Measurements from ENCODE around the gene NOS2. TPM values are rescaled to one million over a fixed set of nuclear protein-coding genes. Genes with fewer than 3 reads are reported as not detected.

The NOS2 gene
- polyA plus RNA-seq, 1 donor = 1.3 TPM

DNA sequence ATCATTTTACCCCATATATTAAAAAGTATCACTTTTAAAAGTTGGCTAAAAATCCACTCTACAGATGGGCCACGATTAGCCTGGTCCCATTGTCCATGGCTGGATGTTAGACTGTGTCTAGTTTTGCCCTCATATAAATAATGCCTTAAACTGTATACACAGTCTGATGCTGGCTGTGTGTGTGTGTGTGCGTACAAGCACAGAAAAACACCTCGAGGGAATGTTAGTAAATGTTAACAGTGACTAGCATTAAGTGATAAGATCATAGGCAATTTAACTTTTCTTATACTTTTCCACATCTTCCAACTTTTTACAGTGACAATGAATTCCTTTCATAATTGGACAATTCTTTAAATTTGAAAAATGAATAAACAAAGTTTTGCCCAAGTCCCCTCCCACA lies 8.2 kb downstream of the NOS2 start:
- no peak overlapping the region for H3K27ac ChIP-seq (ENCODE audit: low read length)
- WGBS (ENCODE audit: insufficient coverage, low lambda C conversion rate) = no CpG with 5 or more reads among the region's 3 CpGs

DNA sequence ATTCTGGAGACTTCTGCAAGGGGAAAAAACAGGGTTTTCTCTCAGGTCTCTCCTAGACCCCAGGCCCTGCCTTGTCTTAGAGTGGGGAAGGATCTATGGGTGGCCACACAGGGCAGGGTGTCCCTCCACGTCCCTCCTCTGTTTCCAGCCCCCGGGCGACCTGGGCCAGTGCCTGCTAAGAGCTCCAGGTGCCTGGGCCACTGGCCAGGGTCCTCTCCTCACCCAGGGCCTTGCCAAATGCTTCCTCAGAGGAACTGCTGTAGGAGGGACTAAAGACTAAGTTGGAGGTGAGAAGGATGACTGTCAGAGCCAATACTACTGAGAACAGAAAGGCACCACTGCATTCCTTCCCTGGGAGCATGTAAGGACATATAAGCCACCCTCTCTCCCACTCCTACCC lies 11.4 kb downstream of the NOS2 start:
- H3K36me3 ChIP-seq (ENCODE audit: control insufficient read depth, insufficient read depth, low read length) = no peaks in the 10 kb centered on the region
- no peak overlapping the region for H3K27ac ChIP-seq (ENCODE audit: low read length)
- no peaks in the 10 kb centered on the region for H3K27me3 ChIP-seq (ENCODE audit: control insufficient read depth, insufficient read depth, low read length)
- H3K9me3 ChIP-seq (ENCODE audit: control insufficient read depth, low read depth, low read length) = no peaks in the 10 kb centered on the region
- WGBS (ENCODE audit: insufficient coverage, low lambda C conversion rate) = no CpG with 5 or more reads among the region's 3 CpGs
- DNase-seq = no peak
- H3K4me1 ChIP-seq (ENCODE audit: control insufficient read depth, insufficient read depth, low read length) = peaks cover 5% of the 10 kb centered on the region
- H3K4me3 ChIP-seq (ENCODE audit: low read length) = no peak overlapping the region

More for the DNA sequence above, 8.2 kb downstream of the NOS2 start:
- DNase-seq = no peak
- Histone ChIP-seq H3K4me3 (ENCODE audit: low read length) (no peak overlapping the region), H3K27me3 (ENCODE audit: control insufficient read depth, insufficient read depth, low read length) (no peaks in the 10 kb centered on the region), H3K36me3 (ENCODE audit: control insufficient read depth, insufficient read depth, low read length) (no peaks in the 10 kb centered on the region), H3K4me1 (ENCODE audit: control insufficient read depth, insufficient read depth, low read length) (peaks cover 22% of the 10 kb centered on the region), H3K9me3 (ENCODE audit: control insufficient read depth, low read depth, low read length) (no peaks in the 10 kb centered on the region)

DNA sequence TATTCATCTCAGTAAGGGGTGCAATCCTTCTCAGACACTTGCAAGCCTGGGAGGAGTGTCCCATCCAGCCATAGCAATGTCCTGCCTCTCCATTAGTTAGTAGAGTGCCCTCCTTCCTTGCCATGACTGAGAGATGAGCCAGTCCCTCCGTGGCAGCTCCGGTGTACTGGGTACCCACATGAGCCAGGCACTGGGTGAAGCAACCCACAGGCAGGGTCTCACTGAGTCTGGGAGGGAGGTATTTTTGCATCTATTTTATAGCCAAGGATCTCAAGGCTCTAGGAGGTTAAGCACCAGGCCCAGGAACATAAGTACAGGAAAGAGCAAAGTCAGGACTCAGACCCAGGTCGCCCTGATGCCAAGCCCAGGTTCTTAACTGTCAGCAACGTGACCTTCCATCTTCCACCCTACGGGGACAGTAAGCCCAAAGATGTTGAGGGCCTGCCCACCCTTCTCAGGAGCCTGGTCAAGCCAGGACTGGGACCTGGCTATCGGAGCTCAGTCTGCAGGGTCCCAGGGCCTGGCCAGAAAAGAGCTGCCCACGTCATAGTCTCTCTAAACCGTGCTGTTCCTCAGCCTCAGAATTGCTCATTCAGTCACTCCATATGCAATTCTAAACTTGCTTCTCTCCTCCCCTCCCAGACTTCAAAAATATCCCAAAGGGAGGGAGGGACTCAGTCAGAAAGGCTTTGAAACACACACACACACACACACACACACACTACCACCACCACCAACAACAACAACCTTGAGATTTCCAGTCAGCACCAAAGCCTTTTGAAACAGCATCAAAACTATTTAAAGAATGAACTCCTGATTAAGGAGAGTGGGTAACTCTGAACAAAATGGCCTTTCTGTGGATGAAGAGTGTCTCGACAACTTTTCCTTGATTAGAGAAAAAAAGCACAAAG lies 16.6 kb downstream of the NOS2 start:
- no peaks in the 10 kb centered on the region for H3K9me3 ChIP-seq (ENCODE audit: control insufficient read depth, low read depth, low read length)
- DNase-seq = no peak
- no peaks in the 10 kb centered on the region for H3K4me1 ChIP-seq (ENCODE audit: control insufficient read depth, insufficient read depth, low read length)
- H3K27ac ChIP-seq (ENCODE audit: low read length) = no peak overlapping the region
- H3K4me3 ChIP-seq (ENCODE audit: low read length) = no peak overlapping the region
- no peaks in the 10 kb centered on the region for H3K36me3 ChIP-seq (ENCODE audit: control insufficient read depth, insufficient read depth, low read length)
- no CpG with 5 or more reads among the region's 9 CpGs for WGBS (ENCODE audit: insufficient coverage, low lambda C conversion rate)
- H3K27me3 ChIP-seq (ENCODE audit: control insufficient read depth, insufficient read depth, low read length) = no peaks in the 10 kb centered on the region

DNA sequence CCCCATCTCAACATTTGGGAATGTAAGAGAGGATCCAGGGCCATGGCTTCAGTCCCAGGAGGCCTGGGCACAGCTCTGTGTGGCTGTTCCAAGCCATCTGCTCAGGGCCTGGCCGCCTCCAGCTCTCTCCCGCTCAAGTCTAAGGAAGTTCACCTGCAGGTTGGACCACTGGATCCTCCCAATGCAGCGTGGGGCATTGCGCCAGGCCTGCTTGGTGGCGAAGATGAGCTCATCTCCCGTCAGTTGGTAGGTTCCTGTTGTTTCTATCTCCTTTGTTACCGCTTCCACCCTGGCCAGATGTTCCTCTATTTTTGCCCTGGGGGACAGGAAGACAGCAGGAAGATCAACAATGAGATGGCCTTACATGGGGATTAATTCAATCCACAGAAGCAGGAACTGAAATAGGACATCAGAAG lies 17.5 kb downstream of the NOS2 start:
- no peaks in the 10 kb centered on the region for H3K27me3 ChIP-seq (ENCODE audit: control insufficient read depth, insufficient read depth, low read length)
- no peaks in the 10 kb centered on the region for H3K4me1 ChIP-seq (ENCODE audit: control insufficient read depth, insufficient read depth, low read length)
- DNase-seq = no peak
- 80% methylated on average over 2 of the region's 7 CpGs for WGBS (ENCODE audit: insufficient coverage, low lambda C conversion rate)
- no peaks in the 10 kb centered on the region for H3K36me3 ChIP-seq (ENCODE audit: control insufficient read depth, insufficient read depth, low read length)
- H3K4me3 ChIP-seq (ENCODE audit: low read length) = no peak overlapping the region
- H3K27ac ChIP-seq (ENCODE audit: low read length) = no peak overlapping the region
- H3K9me3 ChIP-seq (ENCODE audit: control insufficient read depth, low read depth, low read length) = no peaks in the 10 kb centered on the region

DNA sequence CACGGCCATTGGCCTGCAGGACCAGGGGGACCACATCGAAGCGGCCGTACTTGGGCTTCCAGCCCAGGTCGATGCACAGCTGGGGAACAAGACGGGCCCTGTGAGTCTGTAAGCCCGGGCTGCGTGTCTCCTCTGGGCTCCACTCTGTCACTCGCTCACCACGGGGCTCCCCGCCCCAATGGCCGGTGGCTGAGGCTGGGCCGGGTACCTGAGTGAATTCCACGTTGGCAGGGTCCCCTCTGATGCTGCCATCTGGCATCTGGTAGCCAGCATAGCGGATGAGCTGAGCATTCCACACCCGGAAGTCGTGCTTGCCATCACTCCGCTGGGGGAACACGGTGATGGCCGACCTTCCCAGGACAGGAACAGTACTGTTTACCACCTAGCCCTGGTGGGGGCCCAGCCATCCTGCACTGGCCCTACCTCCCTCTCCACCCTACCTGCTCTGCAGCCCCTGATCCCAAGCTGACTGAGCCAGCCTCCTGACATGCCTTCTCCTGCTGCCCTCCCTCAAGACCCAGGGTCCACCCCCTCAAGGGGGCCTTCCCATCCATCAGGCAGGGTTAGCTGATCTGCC lies 19.4 kb downstream of the NOS2 start:
- Histone ChIP-seq H3K27ac (ENCODE audit: low read length) (no peak overlapping the region), H3K36me3 (ENCODE audit: control insufficient read depth, insufficient read depth, low read length) (no peaks in the 10 kb centered on the region)

DNA sequence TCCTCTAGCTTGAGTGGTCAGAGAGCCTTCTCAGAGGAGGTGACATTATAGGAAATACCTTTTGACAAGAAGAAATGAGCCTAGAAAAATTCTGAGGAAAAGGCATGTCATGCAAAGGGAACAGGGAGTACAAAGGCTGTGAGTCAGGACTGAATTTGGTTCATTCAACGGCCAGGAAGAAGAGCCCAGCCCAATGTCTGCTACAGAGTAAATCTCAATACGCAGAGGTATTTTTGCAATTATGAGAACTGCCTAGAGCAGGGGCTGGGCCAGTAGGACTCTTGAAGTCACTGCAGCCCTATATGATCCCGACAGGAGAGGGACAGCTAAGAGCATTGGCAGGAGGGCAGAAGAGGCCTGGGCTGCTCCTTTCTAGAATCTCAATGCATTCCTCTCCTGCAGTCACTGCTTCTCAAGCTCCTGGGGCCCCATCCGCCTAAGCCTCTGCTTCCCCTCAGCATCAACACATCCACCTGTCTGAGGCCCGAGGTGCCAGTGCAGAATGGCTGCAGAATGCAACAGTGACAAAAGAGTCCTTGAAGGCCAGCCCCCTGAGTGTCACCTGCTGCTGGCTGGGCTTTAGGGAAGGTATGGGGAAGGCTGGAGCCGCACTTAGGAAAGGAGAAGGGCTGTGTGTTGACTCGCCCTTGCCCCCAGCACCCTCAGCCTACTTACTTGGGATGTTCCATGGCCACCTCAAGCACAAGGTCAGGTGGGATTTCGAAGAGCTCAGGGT lies 20.1 kb downstream of the NOS2 start:
- no peaks in the 10 kb centered on the region for H3K36me3 ChIP-seq (ENCODE audit: control insufficient read depth, insufficient read depth, low read length)
- H3K9me3 ChIP-seq (ENCODE audit: control insufficient read depth, low read depth, low read length) = no peaks in the 10 kb centered on the region
- H3K27ac ChIP-seq (ENCODE audit: low read length) = no peak overlapping the region
- no peaks in the 10 kb centered on the region for H3K4me1 ChIP-seq (ENCODE audit: control insufficient read depth, insufficient read depth, low read length)
- WGBS (ENCODE audit: insufficient coverage, low lambda C conversion rate) = no CpG with 5 or more reads among the region's 8 CpGs
- no peaks in the 10 kb centered on the region for H3K27me3 ChIP-seq (ENCODE audit: control insufficient read depth, insufficient read depth, low read length)
- DNase-seq = no peak
- no peak overlapping the region for H3K4me3 ChIP-seq (ENCODE audit: low read length)

More for the DNA sequence above, 19.4 kb downstream of the NOS2 start:
- no CpG with 5 or more reads among the region's 20 CpGs for WGBS (ENCODE audit: insufficient coverage, low lambda C conversion rate)
- no peak overlapping the region for H3K4me3 ChIP-seq (ENCODE audit: low read length)
- no peaks in the 10 kb centered on the region for H3K9me3 ChIP-seq (ENCODE audit: control insufficient read depth, low read depth, low read length)
- DNase-seq = no peak
- H3K27me3 ChIP-seq (ENCODE audit: control insufficient read depth, insufficient read depth, low read length) = no peaks in the 10 kb centered on the region
- no peaks in the 10 kb centered on the region for H3K4me1 ChIP-seq (ENCODE audit: control insufficient read depth, insufficient read depth, low read length)

DNA sequence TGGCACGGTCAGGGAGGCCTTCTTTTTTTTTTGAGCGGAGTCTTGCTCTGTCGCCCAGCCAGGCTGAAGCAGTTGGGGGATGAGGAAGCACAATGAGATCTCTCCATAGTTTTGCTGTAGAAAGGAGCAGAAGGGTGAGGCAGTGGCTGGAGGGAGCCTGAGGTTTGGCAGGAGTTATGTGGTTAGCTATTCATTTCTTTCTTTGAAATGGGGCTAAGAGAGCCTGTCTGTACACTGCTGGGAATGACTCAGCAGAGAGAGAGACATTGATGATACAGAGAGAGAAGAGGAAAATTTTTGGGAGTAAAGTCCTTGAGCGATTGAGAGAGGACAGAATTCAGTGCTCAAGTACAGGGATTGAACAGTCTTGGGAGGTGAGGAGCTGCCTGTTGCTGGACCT lies 22.1 kb downstream of the NOS2 start:
- H3K36me3 ChIP-seq (ENCODE audit: control insufficient read depth, insufficient read depth, low read length) = no peaks in the 10 kb centered on the region
- DNase-seq = no peak
- 100% methylated on average over 1 of the region's 4 CpGs for WGBS (ENCODE audit: insufficient coverage, low lambda C conversion rate)

DNA sequence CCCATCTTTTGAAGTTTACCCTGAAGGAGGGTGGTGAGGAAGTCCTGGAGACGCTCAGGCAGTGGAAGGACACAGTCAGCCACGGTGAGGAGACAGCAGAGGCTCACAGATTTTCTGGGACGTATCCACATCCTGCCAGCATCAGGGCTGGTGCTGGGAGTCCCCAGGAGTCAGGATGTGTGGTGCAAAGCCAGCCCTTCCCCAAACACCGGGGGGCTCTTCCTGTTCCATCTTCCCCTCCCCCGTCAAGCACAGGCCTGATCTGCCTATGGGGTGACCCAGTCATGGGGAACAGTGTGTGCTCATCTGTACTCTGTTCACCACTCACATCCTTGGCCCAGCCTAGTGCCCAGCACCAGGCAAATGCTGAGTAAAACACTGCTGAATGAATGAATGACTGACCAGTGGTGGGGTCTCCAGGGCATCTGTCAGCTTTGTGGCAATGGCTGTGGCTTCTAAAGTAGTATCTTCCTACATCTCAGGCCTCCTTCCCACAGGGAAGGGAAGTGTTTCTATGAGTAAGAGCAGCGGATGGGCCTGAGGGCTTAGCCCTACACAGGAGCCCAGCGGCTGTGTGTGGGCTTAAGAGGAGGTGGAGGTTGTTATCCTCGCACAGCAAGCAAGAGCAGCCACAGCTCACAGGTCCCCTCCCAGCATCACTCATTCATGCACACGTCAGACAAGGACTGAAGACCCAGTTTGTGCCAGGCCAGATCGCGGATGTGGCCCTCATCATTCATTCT lies 23.3 kb downstream of the NOS2 start:
- no peak for DNase-seq
- 70% methylated on average over 2 of the region's 11 CpGs for WGBS (ENCODE audit: insufficient coverage, low lambda C conversion rate)
- Histone ChIP-seq H3K4me3 (ENCODE audit: low read length) (no peak overlapping the region), H3K36me3 (ENCODE audit: control insufficient read depth, insufficient read depth, low read length) (no peaks in the 10 kb centered on the region), H3K4me1 (ENCODE audit: control insufficient read depth, insufficient read depth, low read length) (no peaks in the 10 kb centered on the region), H3K27ac (ENCODE audit: low read length) (no peak overlapping the region), H3K9me3 (ENCODE audit: control insufficient read depth, low read depth, low read length) (no peaks in the 10 kb centered on the region), H3K27me3 (ENCODE audit: control insufficient read depth, insufficient read depth, low read length) (no peaks in the 10 kb centered on the region)

More for the DNA sequence above, 22.1 kb downstream of the NOS2 start:
- Histone ChIP-seq H3K4me1 (ENCODE audit: control insufficient read depth, insufficient read depth, low read length) (no peaks in the 10 kb centered on the region), H3K9me3 (ENCODE audit: control insufficient read depth, low read depth, low read length) (no peaks in the 10 kb centered on the region), H3K4me3 (ENCODE audit: low read length) (no peak overlapping the region), H3K27me3 (ENCODE audit: control insufficient read depth, insufficient read depth, low read length) (no peaks in the 10 kb centered on the region), H3K27ac (ENCODE audit: low read length) (no peak overlapping the region)

DNA sequence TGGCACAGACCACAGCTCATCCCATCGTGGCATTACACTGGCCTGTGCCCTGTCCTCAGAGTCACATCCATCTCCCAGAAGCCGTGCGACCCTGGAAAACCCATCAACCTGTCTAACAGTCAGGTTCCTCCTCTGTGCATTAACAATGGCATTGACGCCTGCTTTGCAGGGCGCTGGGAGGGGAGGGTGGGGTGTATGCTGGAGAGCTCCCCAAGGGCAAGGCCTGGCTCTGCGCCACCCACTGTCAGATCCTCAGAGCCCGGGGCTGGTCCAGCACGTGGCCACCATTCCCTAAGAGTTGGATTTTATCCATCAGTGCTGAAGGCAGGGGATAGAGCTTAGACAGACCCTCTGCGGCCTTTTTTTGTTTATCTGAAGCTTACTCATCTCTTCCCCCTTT lies 28.7 kb downstream of the NOS2 start:
- WGBS (ENCODE audit: insufficient coverage, low lambda C conversion rate) = no CpG with 5 or more reads among the region's 9 CpGs
- Histone ChIP-seq H3K27ac (ENCODE audit: low read length) (no peak overlapping the region), H3K27me3 (ENCODE audit: control insufficient read depth, insufficient read depth, low read length) (no peaks in the 10 kb centered on the region), H3K9me3 (ENCODE audit: control insufficient read depth, low read depth, low read length) (no peaks in the 10 kb centered on the region), H3K4me1 (ENCODE audit: control insufficient read depth, insufficient read depth, low read length) (no peaks in the 10 kb centered on the region), H3K36me3 (ENCODE audit: control insufficient read depth, insufficient read depth, low read length) (no peaks in the 10 kb centered on the region), H3K4me3 (ENCODE audit: low read length) (no peak overlapping the region)
- DNase-seq = no peak

DNA sequence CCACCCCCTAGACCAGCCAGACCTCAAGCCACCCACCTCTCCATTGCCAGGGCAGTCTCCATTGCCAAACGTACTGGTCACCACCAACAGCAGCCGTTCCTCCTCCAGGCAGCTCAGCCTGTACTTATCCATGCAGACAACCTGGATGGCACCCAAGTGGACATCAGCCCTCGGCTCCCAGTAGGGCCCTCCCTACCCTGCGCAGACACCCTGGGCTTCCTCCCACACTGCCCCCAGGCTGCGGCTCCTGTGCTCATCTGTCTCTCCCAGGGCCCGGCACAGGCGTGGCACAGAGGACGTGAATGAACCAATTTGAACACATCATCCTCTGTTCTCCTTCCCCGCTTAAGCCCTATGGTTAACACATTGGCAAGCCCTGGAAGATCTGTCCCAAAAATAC lies 29.5 kb downstream of the NOS2 start:
- Histone ChIP-seq H3K9me3 (ENCODE audit: control insufficient read depth, low read depth, low read length) (no peaks in the 10 kb centered on the region), H3K4me3 (ENCODE audit: low read length) (no peak overlapping the region), H3K27ac (ENCODE audit: low read length) (no peak overlapping the region), H3K4me1 (ENCODE audit: control insufficient read depth, insufficient read depth, low read length) (no peaks in the 10 kb centered on the region), H3K36me3 (ENCODE audit: control insufficient read depth, insufficient read depth, low read length) (no peaks in the 10 kb centered on the region), H3K27me3 (ENCODE audit: control insufficient read depth, insufficient read depth, low read length) (no peaks in the 10 kb centered on the region)
- no peak for DNase-seq
- WGBS (ENCODE audit: insufficient coverage, low lambda C conversion rate) = no CpG with 5 or more reads among the region's 9 CpGs
